Upper lobe of left lung (tissue), 6 donors: Measurements from ENCODE around the gene ATL2. TPM values are rescaled to one million over a fixed set of nuclear protein-coding genes. Genes with fewer than 3 reads are reported as not detected.
"Not testable (repeated sequence)": the region's sequence is repeated elsewhere in the genome, so short reads cannot be mapped to it uniquely, and the experiment has no call there.

Experiments
- ATAC-seq, 2 donors: fragments of 200-7000 bp; cut with Tn5 transposase; one replicate each; pipeline ENCODE4 v1.9.1; 2022; ENCODE audit warnings: mild to moderate bottlenecking in 2 of 2, moderate library complexity in 2 of 2; ENCODE audit not compliant: low FRiP score in 2 of 2
- DNase-seq, 2 donors: peaks; one replicate each; pipeline ENCODE4 v3.0.0-alpha.2; 2019 to 2020
- H3K27ac ChIP-seq, 4 donors: fragments of 200-600 bp; sonication (generic); one replicate each; pipeline ENCODE4 v1.5.1; 2016 to 2019
- H3K27me3 ChIP-seq, 4 donors: fragments of 200-600 bp; sonication (generic); one replicate each; pipeline ENCODE4 v1.5.1; 2017 to 2019
- H3K36me3 ChIP-seq, 4 donors: fragments of 200-600 bp; sonication (generic); one replicate each; pipeline ENCODE4 v1.5.1; 2016 to 2019
- H3K4me1 ChIP-seq, 4 donors: fragments of 200-600 bp; sonication (generic); one replicate each; pipeline ENCODE4 v1.5.1; 2018 to 2019
- H3K4me3 ChIP-seq, 4 donors: fragments of 200-600 bp; sonication (generic); one replicate each; pipeline ENCODE4 v1.5.1; 2017 to 2019; ENCODE audit warnings: mild to moderate bottlenecking in 2 of 4, moderate library complexity in 1 of 4
- H3K9me3 ChIP-seq, 4 donors: fragments of 200-600 bp; sonication (generic); one replicate each; pipeline ENCODE4 v1.5.1; 2018 to 2019
- CTCF ChIP-seq, 6 experiments: fragments of 450-650 bp in 4 of 6; fragments of 200-600 bp in 2 of 6; sonication (generic) in 2 of 6; IDR thresholded peaks; one replicate each; pipeline ENCODE4 v1.5.1; 2016 to 2019; ENCODE audit warnings: antibody characterized with exemption in 6 of 6
- EP300 ChIP-seq, 4 donors: sonication (generic); formaldehyde crosslinking; IDR thresholded peaks; one replicate each; pipeline ENCODE4 v1.5.1; 2017; ENCODE audit warnings: antibody characterized with exemption in 4 of 4, control low read depth in 2 of 4
- POLR2A ChIP-seq, 4 donors: fragments of 450-650 bp; IDR thresholded peaks; one replicate each; pipeline ENCODE4 v1.5.1; 2016 to 2017; ENCODE audit warnings: antibody characterized with exemption in 4 of 4, mild to moderate bottlenecking in 2 of 4
- POLR2AphosphoS5 ChIP-seq, 2 donors: sonication (generic); formaldehyde crosslinking; IDR thresholded peaks; one replicate each; pipeline ENCODE4 v1.5.1; 2017; ENCODE audit warnings: antibody characterized with exemption in 2 of 2
- WGBS, 2 donors: methylation state at CpG; one replicate each; pipeline ENCODE4 v1.1.5; 2017 to 2018; 5-methylcytosine and 5-hydroxymethylcytosine counted together
- total RNA-seq, 6 donors: library from RNA; depleted of rRNA in 4 of 6; stranded (reverse); fragments of >200 nt in 4 of 6; gene quantifications; one replicate each; pipeline versions ENCODE4 v1.1.0 to v1.2.1, GENCODE V29; 2016 to 2021
- donor health status: DM: no; HTN: no; CAD: no; lungs with moderate emphysema.
- donor health status: DM: no; HTN: yes; CAD: no; lungs with severe emphysema.

ATL2 gene
- total RNA-seq, 6 donors from 2014 or later = 43.9 to 150 (median 68.1) TPM

GRCh38 chr2:38290332-38290731 is 86.7 kb downstream of the ATL2 start:
- Histone ChIP-seq H3K27me3 (no peaks in the 10 kb centered on the region), H3K36me3 (peaks cover 0 to 3% (median under 1%) of the 10 kb centered on the region in 4 donors), H3K9me3 (no peaks in the 10 kb centered on the region), H3K4me3 (no peak overlapping the region), H3K4me1 (no peaks in the 10 kb centered on the region), H3K27ac (no peak overlapping the region)
- TF ChIP-seq POLR2AphosphoS5 (IDR thresholded peaks at IDR 0.05) (no peak), CTCF (IDR thresholded peaks at IDR 0.05) (no peak)
- WGBS, 2 donors = 48 to 57% methylated on average over 4 of the region's 4 CpGs
- no peak for DNase-seq
- no peak for ATAC-seq

GRCh38 chr2:38284971-38285370 is 92.1 kb downstream of the ATL2 start:
- WGBS, 2 donors = 20 to 37% methylated on average over 2 to 3 of the region's 3 CpGs
- no peaks in the 10 kb centered on the region for H3K9me3 ChIP-seq
- no peak overlapping the region for H3K4me3 ChIP-seq
- no peak overlapping the region for H3K27ac ChIP-seq
- TF ChIP-seq CTCF (IDR thresholded peaks at IDR 0.05) (no peak), POLR2AphosphoS5 (IDR thresholded peaks at IDR 0.05) (no peak), EP300 (IDR thresholded peaks at IDR 0.05) (no peak)
- H3K4me1 ChIP-seq = no peaks in the 10 kb centered on the region
- no peak for DNase-seq
- no peaks in the 10 kb centered on the region for H3K36me3 ChIP-seq
- no peaks in the 10 kb centered on the region for H3K27me3 ChIP-seq
- ATAC-seq = no peak

DNA sequence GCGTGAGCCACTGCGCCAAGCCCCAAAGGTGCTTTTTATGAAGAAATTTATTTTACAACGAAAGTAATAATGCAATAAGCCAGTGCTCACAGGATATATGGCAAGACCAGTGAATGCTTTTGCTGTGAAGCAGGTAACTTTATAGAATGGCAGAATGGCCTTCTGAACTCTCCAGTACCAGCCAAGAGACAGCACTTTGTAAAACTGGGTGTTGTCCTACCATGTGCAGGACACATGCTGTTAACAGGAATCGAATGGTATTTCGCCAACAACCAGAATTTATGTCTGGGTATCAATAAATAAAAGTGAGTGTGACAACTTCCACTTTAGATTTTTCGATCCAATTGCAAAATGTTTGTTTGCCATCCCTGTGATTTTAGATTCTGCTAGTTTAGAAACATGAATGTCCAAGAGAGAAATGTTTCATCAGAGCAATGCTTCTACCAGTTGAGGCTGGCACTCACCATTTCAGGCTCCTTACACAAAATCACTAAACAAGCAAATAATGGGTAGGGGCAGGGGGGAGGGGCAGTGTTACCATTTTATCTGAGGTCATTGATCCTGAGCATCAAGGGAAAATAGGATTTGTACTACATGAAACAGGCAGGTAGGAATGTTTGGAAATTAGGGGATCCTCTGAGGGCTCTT is 95.9 kb downstream of the ATL2 start:
- ATAC-seq (no peak), DNase-seq (no peak)
- no peak overlapping the region for H3K4me3 ChIP-seq
- no peak overlapping the region for H3K27ac ChIP-seq
- no peaks in the 10 kb centered on the region for H3K27me3 ChIP-seq
- H3K4me1 ChIP-seq = peaks cover 0 to 4% (median 2%) of the 10 kb centered on the region in 4 donors
- no peaks in the 10 kb centered on the region for H3K9me3 ChIP-seq
- no peak for TF ChIP-seq CTCF (IDR thresholded peaks at IDR 0.05)
- no peak for TF ChIP-seq POLR2AphosphoS5 (IDR thresholded peaks at IDR 0.05)
- TF ChIP-seq EP300 (IDR thresholded peaks at IDR 0.05) = no peak
- TF ChIP-seq POLR2A (IDR thresholded peaks at IDR 0.05) = no peak
- H3K36me3 ChIP-seq = no peaks in the 10 kb centered on the region
- 85 to 94% methylated on average over 6 of the region's 6 CpGs for WGBS, 2 donors

DNA sequence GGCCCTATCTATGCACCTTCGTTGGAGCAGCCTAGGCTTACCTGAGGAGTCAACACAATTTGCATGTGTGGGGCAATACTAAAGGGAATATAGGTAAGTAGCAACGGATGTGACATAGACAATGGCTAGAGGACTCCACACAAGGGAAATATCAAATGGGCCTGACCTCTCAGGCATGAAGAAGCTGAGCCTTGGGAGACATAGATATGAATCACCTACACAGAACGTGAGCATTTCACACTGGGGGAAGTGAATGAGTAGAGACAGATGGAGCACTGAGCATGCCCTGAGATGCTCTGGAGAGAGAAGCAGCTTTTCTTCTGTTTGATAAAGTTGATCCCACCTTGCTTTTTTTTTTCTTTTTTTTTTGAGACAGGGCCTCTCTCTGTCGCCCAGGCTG is 97.9 kb downstream of the ATL2 start:
- ATAC-seq (no peak), DNase-seq (no peak)
- Histone ChIP-seq H3K4me3 (no peak overlapping the region), H3K9me3 (no peaks in the 10 kb centered on the region), H3K27ac (no peak overlapping the region), H3K4me1 (peaks cover 0 to 4% (median 2%) of the 10 kb centered on the region in 4 donors), H3K27me3 (no peaks in the 10 kb centered on the region), H3K36me3 (no peaks in the 10 kb centered on the region)
- no peak for TF ChIP-seq CTCF (IDR thresholded peaks at IDR 0.05)
- no peak for TF ChIP-seq POLR2AphosphoS5 (IDR thresholded peaks at IDR 0.05)
- no peak for TF ChIP-seq POLR2A (IDR thresholded peaks at IDR 0.05)
- no peak for TF ChIP-seq EP300 (IDR thresholded peaks at IDR 0.05)
- WGBS, 2 donors = 72 to 79% methylated on average over 4 of the region's 4 CpGs

- WGBS, 2 donors = 77 to 90% methylated on average over 9 of the region's 9 CpGs
- not testable (repeated sequence) for ATAC-seq, DNase-seq, H3K36me3 ChIP-seq, H3K27me3 ChIP-seq, H3K4me1 ChIP-seq, H3K4me3 ChIP-seq, H3K9me3 ChIP-seq
- peak overlapping the region in 1 of 4 donors; percentile 23 for H3K27ac ChIP-seq
Observed at GRCh38 chr2:38278117-38278438, 99.0 kb downstream of the ATL2 start.
